RWPE2 (cell line): ENCODE data around the gene HOXB5.

Source experiments
- ATAC-seq: fragments of 200-7000 bp; cut with Tn5 transposase; 3 replicates; pipeline ENCODE4 v1.9.1; 2021; ENCODE audit warnings: low read depth
- DNase-seq: peaks from one replicate; pipeline ENCODE4 v3.0.0-alpha.2; 2020; ENCODE audit warnings: low spot score
- H3K27ac ChIP-seq: fragments of 450-650 bp; 2 replicates; pipeline ENCODE4 v1.5.1; 2017; ENCODE audit warnings: mild to moderate bottlenecking; ENCODE audit not compliant: poor library complexity, severe bottlenecking
- H3K27me3 ChIP-seq: fragments of 250-450 bp; sonication (Bioruptor Pico); 2 replicates; pipeline ENCODE4 v1.5.1; 2021; ENCODE audit warnings: mild to moderate bottlenecking, moderate library complexity; ENCODE audit not compliant: insufficient read depth, poor library complexity, severe bottlenecking
- H3K36me3 ChIP-seq: fragments of 250-450 bp; sonication (Bioruptor Pico); 2 replicates; pipeline ENCODE4 v1.5.1; 2020; ENCODE audit warnings: low read depth, mild to moderate bottlenecking, moderate library complexity
- H3K4me1 ChIP-seq: fragments of 250-450 bp; sonication (Bioruptor Pico); 2 replicates; pipeline ENCODE4 v1.5.1; 2021; ENCODE audit warnings: mild to moderate bottlenecking, moderate library complexity; ENCODE audit not compliant: insufficient read depth, poor library complexity, severe bottlenecking
- H3K4me3 ChIP-seq: fragments of 250-450 bp; sonication (Bioruptor Pico); 2 replicates; pipeline ENCODE4 v1.5.1; 2021; ENCODE audit warnings: mild to moderate bottlenecking, moderate library complexity; ENCODE audit not compliant: severe bottlenecking
- H3K9me3 ChIP-seq: fragments of 250-450 bp; sonication (Bioruptor Pico); 2 replicates; pipeline ENCODE4 v1.5.1; 2021; ENCODE audit warnings: mild to moderate bottlenecking, moderate library complexity; ENCODE audit not compliant: severe bottlenecking
- TF ChIP-seq, protein P1 (sequence below): fragments of 450-650 bp; IDR thresholded peaks from one replicate; pipeline ENCODE4 v1.5.1; 2017; ENCODE audit warnings: mild to moderate bottlenecking, moderate library complexity; ENCODE audit not compliant: poor library complexity, severe bottlenecking

HOXB5 gene

GRCh38 chr17:48571024-48571818 is 22.4 kb downstream of the HOXB5 start:
- TF ChIP-seq, protein P1, sequence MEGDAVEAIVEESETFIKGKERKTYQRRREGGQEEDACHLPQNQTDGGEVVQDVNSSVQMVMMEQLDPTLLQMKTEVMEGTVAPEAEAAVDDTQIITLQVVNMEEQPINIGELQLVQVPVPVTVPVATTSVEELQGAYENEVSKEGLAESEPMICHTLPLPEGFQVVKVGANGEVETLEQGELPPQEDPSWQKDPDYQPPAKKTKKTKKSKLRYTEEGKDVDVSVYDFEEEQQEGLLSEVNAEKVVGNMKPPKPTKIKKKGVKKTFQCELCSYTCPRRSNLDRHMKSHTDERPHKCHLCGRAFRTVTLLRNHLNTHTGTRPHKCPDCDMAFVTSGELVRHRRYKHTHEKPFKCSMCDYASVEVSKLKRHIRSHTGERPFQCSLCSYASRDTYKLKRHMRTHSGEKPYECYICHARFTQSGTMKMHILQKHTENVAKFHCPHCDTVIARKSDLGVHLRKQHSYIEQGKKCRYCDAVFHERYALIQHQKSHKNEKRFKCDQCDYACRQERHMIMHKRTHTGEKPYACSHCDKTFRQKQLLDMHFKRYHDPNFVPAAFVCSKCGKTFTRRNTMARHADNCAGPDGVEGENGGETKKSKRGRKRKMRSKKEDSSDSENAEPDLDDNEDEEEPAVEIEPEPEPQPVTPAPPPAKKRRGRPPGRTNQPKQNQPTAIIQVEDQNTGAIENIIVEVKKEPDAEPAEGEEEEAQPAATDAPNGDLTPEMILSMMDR, result no peak
- H3K9me3 ChIP-seq, result no peaks in the 10 kb centered on the region
- H3K27ac ChIP-seq, result no peak overlapping the region
- H3K27me3 ChIP-seq, result no peaks in the 10 kb centered on the region
- DNase-seq, result no peak
- H3K36me3 ChIP-seq, result peaks cover 4% of the 10 kb centered on the region
- no peak for ATAC-seq
- H3K4me1 ChIP-seq, result peaks cover 5% of the 10 kb centered on the region
- H3K4me3 ChIP-seq, result no peak overlapping the region

- Histone ChIP-seq H3K36me3 (no peaks in the 10 kb centered on the region), H3K9me3 (no peaks in the 10 kb centered on the region), H3K27ac (no peak overlapping the region), H3K4me3 (no peak overlapping the region), H3K4me1 (peaks cover 5% of the 10 kb centered on the region), H3K27me3 (no peaks in the 10 kb centered on the region)
- TF ChIP-seq, protein P1, result no peak
- no peak for ATAC-seq
- DNase-seq, result no peak
Measured at GRCh38 chr17:48570325-48571023, 23.1 kb downstream of the HOXB5 start.

DNA sequence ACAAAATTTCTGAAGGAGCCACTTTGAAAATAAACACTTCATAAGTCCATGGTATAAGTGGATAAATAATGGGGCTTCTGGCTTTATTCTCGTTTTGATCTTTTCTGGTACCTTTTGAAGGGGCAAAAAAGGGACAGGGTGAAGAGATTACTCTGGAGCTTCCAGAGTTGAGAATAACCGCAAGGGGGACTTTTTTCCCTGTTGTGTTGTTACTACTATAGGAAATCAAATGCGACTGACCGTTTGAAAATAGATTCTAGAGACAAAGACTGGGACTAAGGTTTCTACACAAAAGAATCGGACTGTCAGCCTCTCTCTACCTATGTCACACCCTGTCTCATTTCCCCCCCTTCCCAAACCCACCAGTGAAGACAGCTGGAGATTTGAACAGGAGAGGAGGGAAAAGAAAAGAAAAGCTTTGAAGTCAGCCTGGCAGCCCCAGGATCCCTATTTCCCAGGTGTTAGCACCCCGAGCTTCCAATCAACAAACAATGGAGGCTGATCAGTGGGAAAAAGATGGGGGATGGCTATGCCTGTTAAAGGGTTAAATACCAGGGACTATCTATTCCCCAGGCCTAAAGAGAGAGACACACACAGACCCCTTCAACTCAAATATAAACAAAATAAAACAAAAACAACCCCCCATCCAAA is 23.8 kb downstream of the HOXB5 start:
- H3K36me3 ChIP-seq, result no peaks in the 10 kb centered on the region
- TF ChIP-seq, protein P1, result no peak
- H3K27me3 ChIP-seq, result no peaks in the 10 kb centered on the region

DNA sequence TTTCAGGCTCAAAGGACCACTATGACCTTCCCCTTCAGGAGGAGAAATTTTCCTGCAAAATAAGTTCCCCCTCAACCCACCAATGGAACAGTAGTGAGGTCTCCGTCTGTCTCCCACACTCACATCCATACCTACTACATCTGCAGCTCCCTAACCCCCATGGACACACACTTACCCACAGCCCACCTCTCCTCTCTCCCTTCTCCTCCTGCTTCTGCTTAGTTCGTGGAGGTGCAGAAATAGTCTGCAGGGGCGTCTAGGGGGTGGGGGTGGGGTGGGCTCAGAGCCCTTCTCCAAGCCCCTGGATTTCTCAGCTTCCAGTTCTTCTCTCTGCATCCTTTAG is 24.4 kb downstream of the HOXB5 start:
- peaks cover 5% of the 10 kb centered on the region for H3K4me1 ChIP-seq
- no peaks in the 10 kb centered on the region for H3K27me3 ChIP-seq
- no peak overlapping the region for H3K4me3 ChIP-seq
- no peak for ATAC-seq
- H3K36me3 ChIP-seq, result no peaks in the 10 kb centered on the region
- H3K9me3 ChIP-seq, result no peaks in the 10 kb centered on the region
- DNase-seq, result no peak
- no peak overlapping the region for H3K27ac ChIP-seq
- TF ChIP-seq, protein P1, result no peak

More for the DNA sequence above, 23.8 kb downstream of the HOXB5 start:
- Histone ChIP-seq H3K4me1 (peaks cover 5% of the 10 kb centered on the region), H3K9me3 (no peaks in the 10 kb centered on the region), H3K4me3 (no peak overlapping the region), H3K27ac (no peak overlapping the region)
- ATAC-seq (no peak), DNase-seq (no peak)
